Naive B cell (primary cell): ENCODE measurements around the gene STAT1. TPM values are rescaled to one million over a fixed set of nuclear protein-coding genes. Genes with fewer than 3 reads are reported as not detected.

Experiments used
- ATAC-seq, 2 donors: fragments of 150-1000 bp; cut with Tn5 transposase; 2 replicates each; pipeline ENCODE4 v1.10.0; 2021; ENCODE audit warnings: low read depth in 2 of 2, mild to moderate bottlenecking in 2 of 2, moderate library complexity in 2 of 2
- DNase-seq: peaks from one replicate; pipeline ENCODE4 v3.0.0; 2022
- H3K27ac Mint-ChIP-seq, 6 donors: one replicate each; pipeline ENCODE4 v1.8.0; 2020 to 2022; ENCODE audit warnings: mild to moderate bottlenecking in 6 of 6, mixed read lengths in 6 of 6, moderate library complexity in 5 of 6, inconsistent platforms in 2 of 6
- H3K27me3 Mint-ChIP-seq, 3 donors: one replicate each; pipeline ENCODE4 v1.8.0; 2021 to 2022; ENCODE audit warnings: mixed read lengths in 3 of 3, mild to moderate bottlenecking in 1 of 3
- H3K36me3 Mint-ChIP-seq, 2 donors: one replicate each; pipeline ENCODE4 v1.8.0; 2020 to 2022; ENCODE audit warnings: mixed read lengths in 2 of 2, inconsistent platforms in 1 of 2, mild to moderate bottlenecking in 1 of 2
- H3K4me1 Mint-ChIP-seq, 3 donors: one replicate each; pipeline ENCODE4 v1.8.0; 2020 to 2022; ENCODE audit warnings: mixed read lengths in 3 of 3, inconsistent platforms in 1 of 3, mild to moderate bottlenecking in 1 of 3, moderate library complexity in 1 of 3
- H3K4me3 Mint-ChIP-seq, 8 donors: one replicate each; pipeline ENCODE4 v1.8.0; 2020 to 2022; ENCODE audit warnings: mild to moderate bottlenecking in 8 of 8, mixed read lengths in 8 of 8, moderate library complexity in 8 of 8, inconsistent platforms in 2 of 8
- H3K9me3 Mint-ChIP-seq, 7 donors: one replicate each; pipeline ENCODE4 v1.8.0; 2020 to 2022; ENCODE audit warnings: mixed read lengths in 7 of 7, mild to moderate bottlenecking in 5 of 7, inconsistent platforms in 2 of 7, moderate library complexity in 1 of 7
- polyA plus RNA-seq, 6 donors: library from polyadenylated mRNA; unstranded; fragments of 300-500 nt; fragmentation: Illumina TruSeq; gene quantifications; one replicate each; pipeline ENCODE4 v1.2.3, GENCODE V29; 2021; ENCODE audit warnings: low read depth in 6 of 6

Gene STAT1
- polyA plus RNA-seq, 6 donors from 2014 or later: 36.9 to 140 (median 54.8) TPM

DNA sequence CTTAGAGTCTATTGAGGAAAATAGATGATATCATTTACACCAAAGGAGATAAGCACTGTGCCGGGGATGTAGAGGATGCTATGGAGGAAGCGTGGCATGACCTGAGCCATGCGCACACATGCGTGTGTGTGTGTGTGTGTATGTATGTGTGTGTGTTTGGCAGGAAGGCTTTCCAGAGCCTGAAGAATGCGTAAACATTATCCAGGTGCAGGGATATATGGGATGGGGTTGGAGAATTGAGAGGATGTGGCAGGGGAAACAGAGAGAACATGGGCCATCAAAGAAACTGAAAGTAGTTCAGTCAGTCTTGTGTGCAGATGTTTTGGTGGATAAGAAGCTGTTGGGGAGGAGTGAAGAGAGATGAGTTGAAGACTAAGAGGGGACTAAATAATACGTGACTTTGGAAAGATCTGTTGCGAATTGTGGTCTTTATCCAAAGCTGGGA, 9.3 kb upstream of the STAT1 start:
- no peaks in the 10 kb centered on the region for H3K9me3 Mint-ChIP-seq
- ATAC-seq: no peak
- H3K4me3 Mint-ChIP-seq: no peak overlapping the region
- H3K27me3 Mint-ChIP-seq: no peaks in the 10 kb centered on the region
- H3K27ac Mint-ChIP-seq: no peak overlapping the region
- H3K4me1 Mint-ChIP-seq: peaks cover 0 to 7% (median 0%) of the 10 kb centered on the region in 3 donors
- no peaks in the 10 kb centered on the region for H3K36me3 Mint-ChIP-seq
- DNase-seq: no peak

- Mint-ChIP-seq H3K4me1 (peaks cover 0 to 7% (median 0%) of the 10 kb centered on the region in 3 donors), H3K27ac (no peak overlapping the region), H3K36me3 (no peaks in the 10 kb centered on the region), H3K9me3 (peaks cover 0 to 3% (median 0%) of the 10 kb centered on the region in 7 donors), H3K27me3 (no peaks in the 10 kb centered on the region), H3K4me3 (no peak overlapping the region)
- ATAC-seq: no peak
- no peak for DNase-seq
Measured at GRCh38 chr2:191020742-191021381, 6.9 kb upstream of the STAT1 start.

DNA sequence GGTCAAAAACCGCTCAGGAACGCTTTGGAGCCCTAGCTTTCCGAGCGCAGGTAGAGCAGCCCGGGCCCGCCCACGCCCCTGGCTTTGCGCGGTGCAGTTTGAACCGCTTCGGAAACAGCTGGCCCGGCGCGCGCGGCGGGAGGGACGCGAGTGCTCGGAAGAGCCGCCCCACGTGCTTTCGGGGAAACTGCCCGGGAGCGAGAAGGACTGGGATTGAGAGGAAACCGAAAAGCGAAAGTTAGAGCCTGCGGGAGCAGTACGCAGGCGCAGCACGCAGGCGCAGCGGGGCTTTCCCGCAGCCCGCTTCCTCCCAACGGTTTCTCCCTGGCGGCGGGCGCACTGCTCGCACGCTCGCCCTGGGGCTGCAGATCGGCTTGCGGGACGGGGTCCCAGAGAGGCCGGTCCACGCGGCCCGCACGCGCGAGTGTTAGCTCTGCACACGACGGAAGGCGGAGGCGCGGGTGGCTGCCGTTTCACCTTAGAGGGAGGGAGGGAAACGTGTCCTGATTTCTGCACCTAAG, 6.3 kb upstream of the STAT1 start:
- no peak overlapping the region for H3K4me3 Mint-ChIP-seq
- no peaks in the 10 kb centered on the region for H3K36me3 Mint-ChIP-seq
- peak; percentile 93 for DNase-seq
- ATAC-seq: peak; percentile 85 to 87
- peak overlapping the region in 1 of 6 donors; percentile 96 for H3K27ac Mint-ChIP-seq
- H3K4me1 Mint-ChIP-seq: peaks cover 0 to 7% (median 0%) of the 10 kb centered on the region in 3 donors
- H3K9me3 Mint-ChIP-seq: peaks cover 0 to 3% (median 0%) of the 10 kb centered on the region in 7 donors
- H3K27me3 Mint-ChIP-seq: no peaks in the 10 kb centered on the region

DNA sequence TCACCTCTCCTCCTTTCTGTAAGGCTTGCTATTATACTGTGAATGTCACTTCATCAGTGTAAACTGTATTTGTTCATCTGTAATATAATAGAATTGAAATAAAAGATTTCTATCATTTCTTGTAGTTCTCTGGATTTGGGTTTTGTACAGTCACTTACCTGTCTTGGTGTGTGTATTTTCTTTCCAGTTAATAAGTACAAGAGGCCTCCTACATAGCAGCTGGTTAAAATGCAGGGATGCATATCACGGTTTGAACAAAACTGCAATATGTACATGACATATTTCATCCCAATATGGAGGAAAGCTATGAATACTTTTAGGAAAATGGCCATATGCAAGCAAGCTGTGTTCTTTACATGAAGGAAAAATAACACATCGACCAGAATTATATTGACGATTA, 5.4 kb upstream of the STAT1 start:
- Mint-ChIP-seq H3K27ac (peak overlapping the region in 4 of 6 donors; percentile 9 to 78 (median 32)), H3K27me3 (no peaks in the 10 kb centered on the region), H3K4me1 (peaks cover 0 to 7% (median 0%) of the 10 kb centered on the region in 3 donors), H3K36me3 (no peaks in the 10 kb centered on the region), H3K4me3 (peak overlapping the region in 1 of 8 donors; percentile 6), H3K9me3 (peaks cover 0 to 3% (median 0%) of the 10 kb centered on the region in 7 donors)
- DNase-seq (no peak), ATAC-seq (no peak)

- DNase-seq: no peak
- Mint-ChIP-seq H3K9me3 (peaks cover 0 to 3% (median 0%) of the 10 kb centered on the region in 7 donors), H3K27ac (peak overlapping the region in 2 of 6 donors; percentile 19 to 78), H3K36me3 (no peaks in the 10 kb centered on the region), H3K27me3 (no peaks in the 10 kb centered on the region), H3K4me1 (peaks cover 0 to 7% (median 0%) of the 10 kb centered on the region in 3 donors), H3K4me3 (peak overlapping the region in 3 of 8 donors; percentile 2 to 55 (median 41))
- no peak for ATAC-seq
Measured at GRCh38 chr2:191018643-191019119, 4.7 kb upstream of the STAT1 start.

- no peaks in the 10 kb centered on the region for H3K36me3 Mint-ChIP-seq
- peaks cover 0 to 7% (median 0%) of the 10 kb centered on the region in 3 donors for H3K4me1 Mint-ChIP-seq
- peaks cover 0 to 3% (median 0%) of the 10 kb centered on the region in 7 donors for H3K9me3 Mint-ChIP-seq
- no peak overlapping the region for H3K27ac Mint-ChIP-seq
- DNase-seq (no peak), ATAC-seq (no peak)
- H3K4me3 Mint-ChIP-seq: peak overlapping the region in 1 of 8 donors; percentile 55
- H3K27me3 Mint-ChIP-seq: no peaks in the 10 kb centered on the region
Measured at GRCh38 chr2:191018048-191018447, 4.1 kb upstream of the STAT1 start.

GRCh38 chr2:191015831-191016230, 1.9 kb upstream of the STAT1 start:
- ATAC-seq (no peak), DNase-seq (no peak)
- no peaks in the 10 kb centered on the region for H3K27me3 Mint-ChIP-seq
- peaks cover 4 to 18% (median 6%) of the 10 kb centered on the region in 3 donors for H3K4me1 Mint-ChIP-seq
- peak overlapping the region in 1 of 6 donors; percentile 88 for H3K27ac Mint-ChIP-seq
- no peaks in the 10 kb centered on the region for H3K36me3 Mint-ChIP-seq
- H3K4me3 Mint-ChIP-seq: peak overlapping the region in 4 of 8 donors; percentile 5 to 65 (median 33)
- H3K9me3 Mint-ChIP-seq: peaks cover 0 to 3% (median 0%) of the 10 kb centered on the region in 7 donors

- Mint-ChIP-seq H3K9me3 (peaks cover 0 to 3% (median 0%) of the 10 kb centered on the region in 7 donors), H3K27me3 (no peaks in the 10 kb centered on the region), H3K36me3 (no peaks in the 10 kb centered on the region), H3K4me3 (no peak overlapping the region), H3K4me1 (peaks cover 5 to 19% (median 6%) of the 10 kb centered on the region in 3 donors), H3K27ac (no peak overlapping the region)
- ATAC-seq (no peak), DNase-seq (no peak)
Measured at GRCh38 chr2:191015239-191015638, 1.3 kb upstream of the STAT1 start.

- Mint-ChIP-seq H3K27ac (no peak overlapping the region), H3K36me3 (no peaks in the 10 kb centered on the region), H3K4me3 (no peak overlapping the region), H3K4me1 (peaks cover 6 to 16% (median 7%) of the 10 kb centered on the region in 3 donors), H3K27me3 (no peaks in the 10 kb centered on the region), H3K9me3 (peaks cover 0 to 3% (median 0%) of the 10 kb centered on the region in 7 donors)
- no peak for DNase-seq
- ATAC-seq: no peak
Measured at GRCh38 chr2:191014653-191015020, 666 bp upstream of the STAT1 start.

- Mint-ChIP-seq H3K27ac (no peak overlapping the region), H3K36me3 (no peaks in the 10 kb centered on the region), H3K27me3 (no peaks in the 10 kb centered on the region), H3K9me3 (peaks cover 0 to 3% (median 0%) of the 10 kb centered on the region in 7 donors), H3K4me1 (peaks cover 6 to 17% (median 7%) of the 10 kb centered on the region in 3 donors), H3K4me3 (no peak overlapping the region)
- DNase-seq: no peak
- no peak for ATAC-seq
Measured at GRCh38 chr2:191013682-191013931, 364 bp downstream of the STAT1 start.

DNA sequence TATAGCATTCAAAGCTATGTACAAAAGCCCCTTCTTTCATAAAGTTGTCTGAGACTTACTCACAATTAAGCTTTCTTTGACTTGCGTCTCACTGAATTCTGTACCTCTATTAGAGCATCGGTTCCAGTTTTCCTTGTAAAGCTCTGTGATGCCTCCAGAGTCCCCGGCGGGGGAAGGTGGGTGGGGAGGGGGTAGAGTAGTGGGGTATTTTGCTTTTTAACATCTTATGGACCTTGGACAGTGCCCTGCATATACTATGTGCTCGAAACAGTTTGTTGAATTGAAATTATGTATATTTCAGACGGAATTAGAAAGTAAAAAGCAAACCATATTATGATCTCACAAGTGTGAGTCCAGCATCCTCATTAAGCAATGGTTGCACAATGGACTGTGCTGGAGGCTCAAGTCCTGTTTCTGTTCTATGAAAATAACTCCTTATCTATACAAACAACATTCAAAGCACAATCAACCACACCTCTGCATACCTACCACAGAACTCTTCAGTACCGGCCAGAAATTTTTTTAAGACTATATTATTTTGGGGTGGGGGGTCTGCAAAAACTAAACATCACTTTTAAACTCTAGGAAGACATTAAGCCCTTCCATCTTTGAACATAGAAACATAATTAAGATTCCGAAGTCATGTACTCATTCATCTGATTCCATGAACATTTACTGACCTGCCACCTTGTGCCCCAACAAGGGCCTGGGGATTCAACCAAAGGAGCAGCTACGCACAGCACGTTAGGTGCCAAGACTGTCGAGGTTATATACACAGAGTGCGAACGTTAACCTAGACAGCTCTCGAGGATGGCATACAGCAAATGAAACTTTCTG, 908 bp downstream of the STAT1 start:
- ATAC-seq: no peak
- DNase-seq: no peak

GRCh38 chr2:191012346-191012745, 1.6 kb downstream of the STAT1 start:
- Mint-ChIP-seq H3K36me3 (peaks cover under 1 to 4% of the 10 kb centered on the region in 2 donors), H3K9me3 (peaks cover 0 to 3% (median 0%) of the 10 kb centered on the region in 7 donors), H3K27ac (no peak overlapping the region), H3K4me3 (no peak overlapping the region), H3K4me1 (peaks cover 11 to 20% (median 12%) of the 10 kb centered on the region in 3 donors), H3K27me3 (no peaks in the 10 kb centered on the region)
- DNase-seq (no peak), ATAC-seq (no peak)

More for the DNA sequence above, 908 bp downstream of the STAT1 start:
- H3K27ac Mint-ChIP-seq: no peak overlapping the region
- H3K9me3 Mint-ChIP-seq: peaks cover 0 to 3% (median 0%) of the 10 kb centered on the region in 7 donors
- H3K4me1 Mint-ChIP-seq: peaks cover 11 to 20% (median 11%) of the 10 kb centered on the region in 3 donors
- peaks cover 0 to 2% of the 10 kb centered on the region in 2 donors for H3K36me3 Mint-ChIP-seq
- H3K27me3 Mint-ChIP-seq: no peaks in the 10 kb centered on the region
- H3K4me3 Mint-ChIP-seq: no peak overlapping the region
